Esophagus muscularis mucosa (tissue), 4 donors: ENCODE data around the gene SIPA1L2. TPM values are rescaled to one million over a fixed set of nuclear protein-coding genes. Genes with fewer than 3 reads are reported as not detected.
A peak's percentile ranks its signal among the peaks of the same experiment; 100 is the strongest.

Source experiments
- DNase-seq: peaks from one replicate; pipeline ENCODE4 v3.0.0-alpha.2; 2017; ENCODE audit errors: extremely low spot score
- H3K27ac ChIP-seq, 4 donors: fragments of 200-600 bp; sonication (generic); replicated peaks in 1 of 4; 1 replicate in 3 of 4; 2 replicates in 1 of 4; pipeline ENCODE4 v1.5.1; 2016 to 2019; ENCODE audit warnings: mild to moderate bottlenecking in 1 of 4
- H3K27me3 ChIP-seq, 4 donors: fragments of 200-600 bp; sonication (generic); one replicate each; pipeline versions ENCODE4 v1.5.1 to v1.6.0; 2016 to 2019
- H3K36me3 ChIP-seq, 4 donors: fragments of 200-600 bp; sonication (generic); one replicate each; pipeline ENCODE4 v1.5.1; 2016 to 2019
- H3K4me1 ChIP-seq, 4 donors: fragments of 200-600 bp; sonication (generic); one replicate each; pipeline ENCODE4 v1.5.1; 2016 to 2019
- H3K4me3 ChIP-seq, 4 donors: fragments of 200-600 bp; sonication (generic); 1 replicate in 2 of 4; 2 replicates in 2 of 4; pipeline ENCODE4 v1.5.1; 2016 to 2019; ENCODE audit warnings: mild to moderate bottlenecking in 4 of 4, moderate library complexity in 1 of 4
- H3K9me3 ChIP-seq, 4 donors: fragments of 200-600 bp; sonication (generic); 1 replicate in 3 of 4; 2 replicates in 1 of 4; pipeline ENCODE4 v1.5.1; 2016 to 2019
- EP300 ChIP-seq: sonication (generic); formaldehyde crosslinking; IDR thresholded peaks from one replicate; pipeline ENCODE4 v1.6.1; 2017; ENCODE audit warnings: antibody characterized with exemption
- POLR2A ChIP-seq: fragments of 450-650 bp; IDR thresholded peaks from one replicate; pipeline ENCODE4 v1.6.1; 2017; ENCODE audit warnings: antibody characterized with exemption, moderate library complexity, mild to moderate bottlenecking, low read depth
- POLR2AphosphoS5 ChIP-seq, 2 donors: sonication (generic); formaldehyde crosslinking; IDR thresholded peaks; one replicate each; pipeline ENCODE4 v1.6.1; 2017; ENCODE audit warnings: antibody characterized with exemption in 2 of 2
- WGBS: methylation state at CpG from one replicate; pipeline ENCODE4 v1.1.5; 2018; 5-methylcytosine and 5-hydroxymethylcytosine counted together
- intact Hi-C: fragments of 100-400 bp; cut with DNase I; formaldehyde crosslinking; loops from one replicate; pipeline ENCODE4 v1.15.1; 2023
- total RNA-seq, 4 donors: library from RNA; depleted of rRNA; stranded (reverse); fragments of >200 nt; gene quantifications; one replicate each; pipeline versions ENCODE4 v1.1.0 to v1.2.1, GENCODE V29; 2016
- TF ChIP-seq, protein P1 (sequence below), 3 experiments: fragments of 200-600 bp in 2 of 3; fragments of 450-650 bp in 1 of 3; sonication (generic) in 2 of 3; IDR thresholded peaks; one replicate each; pipeline ENCODE4 v1.5.1; 2017 to 2019; ENCODE audit warnings: antibody characterized with exemption in 3 of 3, mild to moderate bottlenecking in 2 of 3, moderate library complexity in 1 of 3

Gene SIPA1L2
- total RNA-seq, 4 donors from 2014 or later, result 37.4 to 59.0 (median 43.0) TPM

GRCh38 chr1:232626452-232626851 lies 3.5 kb downstream of the SIPA1L2 start:
- intact Hi-C loops, result loop anchor here (5.0 to 10.0 kb wide), 3 partner anchors 74 to 482 kb away; no protein-coding TSS in a partner anchor
- H3K4me3 ChIP-seq, result no peak overlapping the region
- DNase-seq, result no peak
- peaks cover 14 to 63% (median 50%) of the 10 kb centered on the region in 4 donors for H3K4me1 ChIP-seq
- no peaks in the 10 kb centered on the region for H3K9me3 ChIP-seq
- 76% methylated on average over 2 of the region's 2 CpGs for whole genome bisulfite sequencing
- no peak for TF ChIP-seq EP300
- no peak for TF ChIP-seq POLR2AphosphoS5 (IDR thresholded peaks at IDR 0.05)
- TF ChIP-seq, protein P1, sequence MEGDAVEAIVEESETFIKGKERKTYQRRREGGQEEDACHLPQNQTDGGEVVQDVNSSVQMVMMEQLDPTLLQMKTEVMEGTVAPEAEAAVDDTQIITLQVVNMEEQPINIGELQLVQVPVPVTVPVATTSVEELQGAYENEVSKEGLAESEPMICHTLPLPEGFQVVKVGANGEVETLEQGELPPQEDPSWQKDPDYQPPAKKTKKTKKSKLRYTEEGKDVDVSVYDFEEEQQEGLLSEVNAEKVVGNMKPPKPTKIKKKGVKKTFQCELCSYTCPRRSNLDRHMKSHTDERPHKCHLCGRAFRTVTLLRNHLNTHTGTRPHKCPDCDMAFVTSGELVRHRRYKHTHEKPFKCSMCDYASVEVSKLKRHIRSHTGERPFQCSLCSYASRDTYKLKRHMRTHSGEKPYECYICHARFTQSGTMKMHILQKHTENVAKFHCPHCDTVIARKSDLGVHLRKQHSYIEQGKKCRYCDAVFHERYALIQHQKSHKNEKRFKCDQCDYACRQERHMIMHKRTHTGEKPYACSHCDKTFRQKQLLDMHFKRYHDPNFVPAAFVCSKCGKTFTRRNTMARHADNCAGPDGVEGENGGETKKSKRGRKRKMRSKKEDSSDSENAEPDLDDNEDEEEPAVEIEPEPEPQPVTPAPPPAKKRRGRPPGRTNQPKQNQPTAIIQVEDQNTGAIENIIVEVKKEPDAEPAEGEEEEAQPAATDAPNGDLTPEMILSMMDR (IDR thresholded peaks at IDR 0.05), result no peak
- TF ChIP-seq POLR2A, result no peak
- H3K27ac ChIP-seq, result no peak overlapping the region
- H3K27me3 ChIP-seq, result no peaks in the 10 kb centered on the region
- no peaks in the 10 kb centered on the region for H3K36me3 ChIP-seq

- TF ChIP-seq POLR2A (no peak), POLR2AphosphoS5 (IDR thresholded peaks at IDR 0.05) (no peak), EP300 (no peak)
- TF ChIP-seq, protein P1 (IDR thresholded peaks at IDR 0.05), result no peak
- intact Hi-C loops, result loop anchor here (5.0 to 10.0 kb wide), 3 partner anchors 73 to 481 kb away; no protein-coding TSS in a partner anchor
- Histone ChIP-seq H3K4me3 (no peak overlapping the region), H3K27me3 (no peaks in the 10 kb centered on the region), H3K27ac (no peak overlapping the region), H3K36me3 (no peaks in the 10 kb centered on the region), H3K9me3 (no peaks in the 10 kb centered on the region), H3K4me1 (peaks cover 19 to 65% (median 54%) of the 10 kb centered on the region in 4 donors)
- no peak for DNase-seq
- WGBS, result 88% methylated on average over 11 of the region's 11 CpGs
These were observed 4.5 kb downstream of the SIPA1L2 start for GRCh38 chr1:232625319-232625868.

GRCh38 chr1:232624546-232625281 lies 5.2 kb downstream of the SIPA1L2 start:
- Histone ChIP-seq H3K9me3 (no peaks in the 10 kb centered on the region), H3K27ac (no peak overlapping the region), H3K27me3 (no peaks in the 10 kb centered on the region), H3K4me1 (peaks cover 24 to 72% (median 61%) of the 10 kb centered on the region in 4 donors), H3K4me3 (no peak overlapping the region), H3K36me3 (no peaks in the 10 kb centered on the region)
- DNase-seq, result no peak
- intact Hi-C loops, result loop anchor here (5.0 to 10.0 kb wide), 3 partner anchors 72 to 480 kb away; no protein-coding TSS in a partner anchor
- TF ChIP-seq, protein P1 (IDR thresholded peaks at IDR 0.05), result no peak
- TF ChIP-seq POLR2A (no peak), POLR2AphosphoS5 (IDR thresholded peaks at IDR 0.05) (no peak), EP300 (no peak)
- WGBS, result 68% methylated on average over 7 of the region's 7 CpGs

GRCh38 chr1:232622981-232623380 lies 7.0 kb downstream of the SIPA1L2 start:
- no peak overlapping the region for H3K4me3 ChIP-seq
- DNase-seq, result no peak
- 76% methylated on average over 8 of the region's 8 CpGs for WGBS
- no peaks in the 10 kb centered on the region for H3K27me3 ChIP-seq
- H3K9me3 ChIP-seq, result no peaks in the 10 kb centered on the region
- peak overlapping the region in 1 of 4 donors; percentile 5 for H3K27ac ChIP-seq
- no peaks in the 10 kb centered on the region for H3K36me3 ChIP-seq
- peaks cover 32 to 74% (median 59%) of the 10 kb centered on the region in 4 donors for H3K4me1 ChIP-seq
- TF ChIP-seq, protein P1 (IDR thresholded peaks at IDR 0.05), result no peak
- TF ChIP-seq POLR2AphosphoS5 (IDR thresholded peaks at IDR 0.05) (no peak), EP300 (no peak), POLR2A (no peak)
- intact Hi-C loops, result loop anchor here (10.0 kb wide), 2 partner anchors 188 to 478 kb away; no protein-coding TSS in a partner anchor
